Activated naive CD4-positive, alpha-beta T cell treated with anti-CD3 and anti-CD28 coated beads, Interleukin-2, amount 50 U/mL, for 16 hours (primary cell): ENCODE measurements around the gene VNN1.

ENCODE experiments used
- DNase-seq: peaks from one replicate; pipeline ENCODE4 v3.0.0-alpha.2; 2020

VNN1 gene

GRCh38 chr6:132713352-132714134 lies at the start of gene VNN1:
TSS of gene VNN1 (minus strand) at chr6:132714055. CDS start at chr6:132714035, 20 bp downstream.
- no peak for DNase-seq

GRCh38 chr6:132763269-132763668 lies 49.4 kb upstream of the VNN1 start:
- DNase-seq: peak; percentile 32

GRCh38 chr6:132760256-132760655 lies 46.4 kb upstream of the VNN1 start:
- no peak for DNase-seq

- DNase-seq: no peak
Observed at GRCh38 chr6:132758689-132759088, 44.8 kb upstream of the VNN1 start.

GRCh38 chr6:132752255-132752654 lies 38.4 kb upstream of the VNN1 start:
- DNase-seq: no peak

- DNase-seq: no peak
Observed at GRCh38 chr6:132751828-132752227, 38.0 kb upstream of the VNN1 start.

GRCh38 chr6:132751306-132751705 lies 37.5 kb upstream of the VNN1 start:
- DNase-seq: no peak

- no peak for DNase-seq
Observed at GRCh38 chr6:132750455-132751248, 36.8 kb upstream of the VNN1 start.

- DNase-seq: no peak
Observed at GRCh38 chr6:132749111-132749510, 35.3 kb upstream of the VNN1 start.

- DNase-seq: no peak
Observed at GRCh38 chr6:132748446-132748845, 34.6 kb upstream of the VNN1 start.

GRCh38 chr6:132746048-132746447 lies 32.2 kb upstream of the VNN1 start:
- no peak for DNase-seq

GRCh38 chr6:132742495-132742894 lies 28.6 kb upstream of the VNN1 start:
- DNase-seq: no peak

GRCh38 chr6:132741281-132741680 lies 27.4 kb upstream of the VNN1 start:
- no peak for DNase-seq

GRCh38 chr6:132736239-132736638 lies 22.4 kb upstream of the VNN1 start:
- no peak for DNase-seq

- no peak for DNase-seq
Observed at GRCh38 chr6:132734694-132735236, 20.9 kb upstream of the VNN1 start.

GRCh38 chr6:132733814-132734213 lies 20.0 kb upstream of the VNN1 start:
- DNase-seq: no peak

- DNase-seq: no peak
Observed at GRCh38 chr6:132733283-132733682, 19.4 kb upstream of the VNN1 start.

GRCh38 chr6:132731086-132731485 lies 17.2 kb upstream of the VNN1 start:
- no peak for DNase-seq

GRCh38 chr6:132730560-132730959 lies 16.7 kb upstream of the VNN1 start:
- DNase-seq: no peak

GRCh38 chr6:132728616-132729015 lies 14.8 kb upstream of the VNN1 start:
- no peak for DNase-seq

- DNase-seq: no peak
Observed at GRCh38 chr6:132726608-132726975, 12.7 kb upstream of the VNN1 start.

- no peak for DNase-seq
Observed at GRCh38 chr6:132725947-132726607, 12.2 kb upstream of the VNN1 start.

GRCh38 chr6:132725471-132725870 lies 11.6 kb upstream of the VNN1 start:
- no peak for DNase-seq
